A673 (cell line): ENCODE results near the gene OLFM3. TPM values are rescaled to one million over a fixed set of nuclear protein-coding genes. Genes with fewer than 3 reads are reported as not detected.

Source experiments
- BruUV-seq: library from RNA; stranded (reverse); fragments of 400-500 nt; replicated peaks from 2 replicates; lab custom pipeline; 2021; lab: Mats Ljungman, UMichigan
- CTCF ChIA-PET: fragments of 300-600 bp; sonication (Branson Sonifier 250); formaldehyde crosslinking; loops from one replicate; lab custom pipeline; 2022; ENCODE audit warnings: antibody characterized with exemption; lab: Charles Lee
- POLR2A ChIA-PET: fragments of 300-600 bp; sonication (Branson Sonifier 250); formaldehyde crosslinking; loops from one replicate; lab custom pipeline; 2022; ENCODE audit warnings: antibody characterized with exemption; ENCODE audit not compliant: low non-redundant PET; lab: Charles Lee
- DNase-seq: peaks from one replicate; pipeline ENCODE4 v3.0.0-alpha.2; 2015; ENCODE audit warnings: low spot score
- H3K27ac ChIP-seq: fragments of 200-600 bp; sonication (generic); 2 replicates; pipeline ENCODE4 v1.5.1; 2016; ENCODE audit warnings: mixed run types, low read depth, mild to moderate bottlenecking, mixed read lengths, antibody characterized with exemption, low read length; ENCODE audit not compliant: poor library complexity, severe bottlenecking
- H3K27me3 ChIP-seq: fragments of 200-600 bp; sonication (generic); replicated peaks from 2 replicates; pipeline ENCODE4 v1.6.1; 2017; ENCODE audit warnings: mixed run types, low read depth, mild to moderate bottlenecking, mixed read lengths, antibody characterized with exemption, low read length; ENCODE audit not compliant: insufficient read depth, poor library complexity
- H3K36me3 ChIP-seq: fragments of 200-600 bp; sonication (generic); 2 replicates; pipeline ENCODE4 v1.6.1; 2016; ENCODE audit warnings: mixed run types, mild to moderate bottlenecking, mixed read lengths, antibody characterized with exemption, low read length; ENCODE audit not compliant: insufficient read depth, poor library complexity, severe bottlenecking
- H3K4me1 ChIP-seq: fragments of 200-600 bp; sonication (generic); 2 replicates; pipeline ENCODE4 v1.6.1; 2017; ENCODE audit warnings: mixed run types, mild to moderate bottlenecking, mixed read lengths, antibody characterized with exemption, low read length; ENCODE audit not compliant: insufficient read depth, poor library complexity, severe bottlenecking
- H3K4me3 ChIP-seq: fragments of 200-600 bp; sonication (generic); 2 replicates; pipeline ENCODE4 v1.5.1; 2016; ENCODE audit warnings: low read depth, mixed run types, mild to moderate bottlenecking, mixed read lengths, low read length; ENCODE audit not compliant: poor library complexity, severe bottlenecking
- H3K9me3 ChIP-seq: fragments of 200-600 bp; sonication (generic); 2 replicates; pipeline ENCODE4 v1.6.1; 2016; ENCODE audit warnings: mixed run types, low read depth, mild to moderate bottlenecking, mixed read lengths, antibody characterized with exemption, low read length; ENCODE audit not compliant: poor library complexity, severe bottlenecking
- CTCF ChIP-seq: fragments of 300-800, 200-600 bp; sonication (generic); conservative IDR thresholded peaks from 2 replicates; pipeline ENCODE4 v1.5.1; 2017; ENCODE audit warnings: low read depth, mild to moderate bottlenecking, antibody characterized with exemption, low read length, moderate library complexity, mixed read lengths
- EZH2 ChIP-seq: fragments of 200-600 bp; sonication (generic); IDR thresholded peaks from 2 replicates; pipeline ENCODE4 v1.6.1; 2017; ENCODE audit warnings: borderline replicate concordance, low read depth, mild to moderate bottlenecking, mixed read lengths, antibody characterized with exemption, low read length; ENCODE audit not compliant: poor library complexity, severe bottlenecking
- intact Hi-C: fragments of 100-400 bp; cut with micrococcal nuclease; formaldehyde crosslinking; loops from one replicate; pipeline ENCODE4 v1.10.0; 2022; ENCODE audit not compliant: unreplicated experiment
- total RNA-seq: library from RNA; stranded (reverse); gene quantifications from 2 replicates; pipeline ENCODE4 v1.2.3, GENCODE V29; 2021

OLFM3 gene
- total RNA-seq, 1 experiment from 2014 or later: 85.0 TPM

GRCh38 chr1:101781201-101781831 lies 215.4 kb downstream of the OLFM3 start:
- Histone ChIP-seq H3K4me1 (peaks cover 12% of the 10 kb centered on the region), H3K36me3 (no peaks in the 10 kb centered on the region), H3K27ac (peak overlapping the region; percentile 18), H3K4me3 (no peak overlapping the region), H3K27me3 (no peaks in the 10 kb centered on the region), H3K9me3 (no peaks in the 10 kb centered on the region)
- BruUV-seq: no TSS peak
- POLR2A ChIA-PET: no interaction called here
- intact Hi-C loops: no loop called here
- DNase-seq: peak; percentile 90
- CTCF ChIA-PET: interaction anchor here (0.6 kb wide), 1 partner anchor 39 kb away, joined by 3 read pairs; no protein-coding TSS in a partner anchor
- TF ChIP-seq CTCF (no peak), EZH2 (no peak)

GRCh38 chr1:101769520-101769919 lies 227.2 kb downstream of the OLFM3 start:
- Histone ChIP-seq H3K4me1 (peaks cover 8% of the 10 kb centered on the region), H3K27ac (no peak overlapping the region), H3K4me3 (no peak overlapping the region), H3K9me3 (no peaks in the 10 kb centered on the region), H3K36me3 (no peaks in the 10 kb centered on the region), H3K27me3 (no peaks in the 10 kb centered on the region)
- ChIA-PET POLR2A (no interaction called here), CTCF (interaction anchor here (0.6 kb wide), 1 partner anchor 35 kb away, joined by 3 read pairs; no protein-coding TSS in a partner anchor)
- BruUV-seq: no TSS peak
- DNase-seq: peak; percentile 67
- peak; percentile 71 for TF ChIP-seq CTCF
- no peak for TF ChIP-seq EZH2
- intact Hi-C loops: loop anchor here (5.0 to 10.0 kb wide), 2 partner anchors 245 to 423 kb away; no protein-coding TSS in a partner anchor

- Histone ChIP-seq H3K27me3 (no peaks in the 10 kb centered on the region), H3K4me3 (no peak overlapping the region), H3K9me3 (no peaks in the 10 kb centered on the region), H3K27ac (no peak overlapping the region), H3K4me1 (no peaks in the 10 kb centered on the region), H3K36me3 (no peaks in the 10 kb centered on the region)
- ChIA-PET POLR2A (no interaction called here), CTCF (no interaction called here)
- intact Hi-C loops: no loop called here
- TF ChIP-seq EZH2: no peak
- no peak for TF ChIP-seq CTCF
- DNase-seq: no peak
- BruUV-seq: no TSS peak
Observed at GRCh38 chr1:101757985-101758384, 238.7 kb downstream of the OLFM3 start.
